ENCODE data around the gene KIAA0319L. TPM values are rescaled to one million over a fixed set of nuclear protein-coding genes. Genes with fewer than 3 reads are reported as not detected.

The KIAA0319L gene
- total RNA-seq, 4 donors from 2014 or later = 28.5 to 35.7 (median 32.7) TPM

DNA sequence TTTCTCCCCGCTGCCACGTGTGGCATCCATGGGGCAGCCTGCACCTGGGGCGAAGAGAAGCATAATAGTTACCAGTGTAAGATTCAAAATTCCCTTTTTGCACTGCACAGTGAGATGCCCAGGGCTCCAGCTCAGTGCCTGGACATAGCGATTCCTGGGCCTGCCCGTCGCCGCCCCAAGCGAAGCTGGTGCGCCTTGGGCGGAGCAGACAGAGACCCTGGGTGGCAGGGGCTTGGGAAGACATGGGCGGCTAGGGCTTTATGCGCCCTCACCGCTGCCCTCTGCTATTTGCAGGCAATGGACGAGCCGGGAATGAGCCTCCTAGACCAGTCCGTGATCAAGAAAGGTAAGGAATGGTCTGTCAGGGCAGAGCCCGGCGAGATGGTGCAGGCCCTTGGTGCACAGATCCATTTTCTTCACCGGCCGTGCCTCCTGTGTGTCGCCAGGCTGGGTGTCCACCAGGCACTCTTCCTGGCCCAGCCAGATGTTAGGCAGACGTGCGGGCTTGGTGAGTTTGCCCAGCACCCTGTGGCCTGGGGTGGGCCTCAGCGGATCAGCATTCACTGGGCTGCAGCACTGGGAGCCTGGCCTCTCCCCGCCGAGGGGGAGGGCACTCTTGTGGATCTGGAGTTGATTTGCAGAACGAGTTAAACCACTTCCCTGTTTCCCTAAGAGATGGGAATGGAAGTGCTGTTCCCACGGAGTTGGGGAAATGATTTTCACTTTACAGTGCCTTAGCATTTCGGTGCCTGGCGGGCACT is 17.6 kb upstream of the KIAA0319L start:
- Histone ChIP-seq H3K27ac (replicated peaks in 1 of 4) (no peak overlapping the region), H3K4me1 (peaks cover 23 to 46% (median 36%) of the 10 kb centered on the region in 4 donors), H3K4me3 (no peak overlapping the region), H3K27me3 (peaks cover 0 to 89% (median 27%) of the 10 kb centered on the region in 4 donors), H3K36me3 (no peaks in the 10 kb centered on the region), H3K9me3 (no peaks in the 10 kb centered on the region)
- TF ChIP-seq POLR2AphosphoS5 (IDR thresholded peaks at IDR 0.05) = no peak
- TF ChIP-seq EP300 (IDR thresholded peaks at IDR 0.05) = no peak
- TF ChIP-seq, protein P1, sequence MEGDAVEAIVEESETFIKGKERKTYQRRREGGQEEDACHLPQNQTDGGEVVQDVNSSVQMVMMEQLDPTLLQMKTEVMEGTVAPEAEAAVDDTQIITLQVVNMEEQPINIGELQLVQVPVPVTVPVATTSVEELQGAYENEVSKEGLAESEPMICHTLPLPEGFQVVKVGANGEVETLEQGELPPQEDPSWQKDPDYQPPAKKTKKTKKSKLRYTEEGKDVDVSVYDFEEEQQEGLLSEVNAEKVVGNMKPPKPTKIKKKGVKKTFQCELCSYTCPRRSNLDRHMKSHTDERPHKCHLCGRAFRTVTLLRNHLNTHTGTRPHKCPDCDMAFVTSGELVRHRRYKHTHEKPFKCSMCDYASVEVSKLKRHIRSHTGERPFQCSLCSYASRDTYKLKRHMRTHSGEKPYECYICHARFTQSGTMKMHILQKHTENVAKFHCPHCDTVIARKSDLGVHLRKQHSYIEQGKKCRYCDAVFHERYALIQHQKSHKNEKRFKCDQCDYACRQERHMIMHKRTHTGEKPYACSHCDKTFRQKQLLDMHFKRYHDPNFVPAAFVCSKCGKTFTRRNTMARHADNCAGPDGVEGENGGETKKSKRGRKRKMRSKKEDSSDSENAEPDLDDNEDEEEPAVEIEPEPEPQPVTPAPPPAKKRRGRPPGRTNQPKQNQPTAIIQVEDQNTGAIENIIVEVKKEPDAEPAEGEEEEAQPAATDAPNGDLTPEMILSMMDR (IDR thresholded peaks at IDR 0.05) = no peak
- no peak for TF ChIP-seq POLR2A (IDR thresholded peaks at IDR 0.05; ENCODE audit: low read depth)
- 81% methylated on average over 27 of the region's 30 CpGs for WGBS
- no peak for DNase-seq (ENCODE audit: extremely low spot score)
- intact Hi-C loops (cut with DNase I) = no loop called here

DNA sequence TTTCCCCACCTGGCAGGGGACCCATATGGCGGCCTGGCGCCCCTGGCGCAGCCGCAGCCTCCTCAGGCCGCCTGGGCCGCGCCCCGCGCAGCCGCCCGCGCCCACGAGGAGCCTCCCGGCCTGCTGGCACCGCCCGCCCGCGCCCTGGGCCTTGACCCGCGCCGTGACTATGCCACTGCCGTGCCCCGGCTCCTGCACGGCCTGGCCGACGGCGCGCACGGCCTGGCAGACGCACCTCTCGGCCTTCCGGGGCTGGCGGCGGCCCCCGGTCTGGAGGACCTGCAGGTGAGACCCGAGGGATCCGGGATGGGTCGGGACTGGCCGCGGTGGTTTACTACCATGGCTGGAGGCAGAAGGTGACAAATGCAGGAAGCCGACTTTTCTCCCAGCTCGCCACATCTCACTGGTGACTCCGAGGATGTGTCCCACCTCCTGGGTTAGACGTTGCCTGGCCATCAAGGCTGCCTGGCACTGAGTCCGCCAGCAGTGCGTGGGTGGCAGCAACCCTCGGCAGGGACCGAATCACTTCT is 17.0 kb upstream of the KIAA0319L start:
- H3K27me3 ChIP-seq = peaks cover 0 to 95% (median 27%) of the 10 kb centered on the region in 4 donors
- 71% methylated on average over 15 of the region's 48 CpGs for WGBS
- intact Hi-C loops (cut with DNase I) = no loop called here

GRCh38 chr1:35573198-35574124 is 16.3 kb upstream of the KIAA0319L start, which contains the start of gene TFAP2E:
Gene TFAP2E (plus strand): TSS chr1:35573314. CDS start chr1:35573578, 264 bp downstream.
- TF ChIP-seq EP300 (IDR thresholded peaks at IDR 0.05) (no peak), POLR2A (IDR thresholded peaks at IDR 0.05; ENCODE audit: low read depth) (no peak), POLR2AphosphoS5 (IDR thresholded peaks at IDR 0.05) (peak in 1 of 2 donors; percentile 14)
- TF ChIP-seq, protein P1 (IDR thresholded peaks at IDR 0.05) = no peak
- Histone ChIP-seq H3K27me3 (peaks cover 0 to 92% (median 27%) of the 10 kb centered on the region in 4 donors), H3K4me1 (peaks cover 23 to 45% (median 35%) of the 10 kb centered on the region in 4 donors), H3K9me3 (no peaks in the 10 kb centered on the region), H3K27ac (replicated peaks in 1 of 4) (no peak within 1 kb of the TSS), H3K36me3 (no peaks in the 10 kb centered on the region), H3K4me3 (peak within 1 kb of the TSS; percentile 46 to 60 (median 48))
- intact Hi-C loops (cut with DNase I) = no loop called here
- WGBS = 17% methylated on average over 1 of the region's 95 CpGs
- no peak for DNase-seq (ENCODE audit: extremely low spot score)

More for the DNA sequence above, 17.0 kb upstream of the KIAA0319L start:
- Histone ChIP-seq H3K9me3 (no peaks in the 10 kb centered on the region), H3K27ac (replicated peaks in 1 of 4) (no peak overlapping the region), H3K4me3 (no peak overlapping the region), H3K36me3 (no peaks in the 10 kb centered on the region), H3K4me1 (peaks cover 23 to 46% (median 36%) of the 10 kb centered on the region in 4 donors)
- no peak for TF ChIP-seq POLR2A (IDR thresholded peaks at IDR 0.05; ENCODE audit: low read depth)
- TF ChIP-seq, protein P1 (IDR thresholded peaks at IDR 0.05) = no peak
- no peak for TF ChIP-seq EP300 (IDR thresholded peaks at IDR 0.05)
- TF ChIP-seq POLR2AphosphoS5 (IDR thresholded peaks at IDR 0.05) = no peak
- no peak for DNase-seq (ENCODE audit: extremely low spot score)

DNA sequence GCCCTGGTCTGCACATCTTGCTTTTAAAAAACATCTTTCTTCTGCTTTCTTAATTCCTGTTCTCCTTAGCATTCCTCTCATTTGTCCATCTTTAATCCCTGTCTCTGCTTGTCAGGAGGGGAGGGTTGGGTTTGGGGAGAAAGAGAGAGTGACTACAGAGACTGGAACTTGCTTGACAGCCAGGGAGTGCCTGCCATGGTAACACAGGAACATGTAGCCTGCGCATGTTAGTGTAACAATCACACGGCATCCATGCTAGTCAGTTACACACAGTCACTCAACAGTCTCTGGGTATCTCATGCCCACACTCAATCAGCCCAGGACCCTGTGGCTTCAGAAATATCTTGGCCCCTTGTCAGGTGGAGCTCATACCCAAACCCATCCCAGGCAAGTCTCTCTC is 15.1 kb upstream of the KIAA0319L start:
- Histone ChIP-seq H3K27me3 (peaks cover 0 to 80% (median 25%) of the 10 kb centered on the region in 4 donors), H3K27ac (replicated peaks in 1 of 4) (no peak overlapping the region), H3K4me1 (peaks cover 18 to 33% (median 24%) of the 10 kb centered on the region in 4 donors), H3K9me3 (no peaks in the 10 kb centered on the region), H3K4me3 (no peak overlapping the region), H3K36me3 (peaks cover 0 to 2% (median under 1%) of the 10 kb centered on the region in 4 donors)
- DNase-seq (ENCODE audit: extremely low spot score) = no peak
- intact Hi-C loops (cut with DNase I) = no loop called here
- 96% methylated on average over 2 of the region's 2 CpGs for WGBS
- TF ChIP-seq, protein P1 (IDR thresholded peaks at IDR 0.05) = no peak
- TF ChIP-seq POLR2A (IDR thresholded peaks at IDR 0.05; ENCODE audit: low read depth) = no peak
- no peak for TF ChIP-seq POLR2AphosphoS5 (IDR thresholded peaks at IDR 0.05)
- no peak for TF ChIP-seq EP300 (IDR thresholded peaks at IDR 0.05)

Data from esophagus muscularis mucosa (tissue), 4 donors.